SK-N-MC (cell line): ENCODE measurements around the gene PLGRKT.

Source experiments
- EZH2 ChIP-seq: fragments of 200-600 bp; sonication (generic); IDR thresholded peaks from one replicate; pipeline ENCODE4 v1.6.1; 2017; ENCODE audit warnings: antibody characterized with exemption
- FOXP2 ChIP-seq: optimal IDR thresholded peaks from 2 replicates; pipeline ENCODE3; 2011; ENCODE audit warnings: mild to moderate bottlenecking, moderate library complexity; ENCODE audit not compliant: insufficient read depth; ENCODE audit errors: extremely low read length, control extremely low read depth
- POLR2AphosphoS5 ChIP-seq: IDR thresholded peaks from 2 replicates; pipeline ENCODE4 v1.6.1; 2012; ENCODE audit warnings: mild to moderate bottlenecking, low read depth, low read length, borderline replicate concordance

- TF ChIP-seq EZH2 (no peak), POLR2AphosphoS5 (no peak), FOXP2 (no peak)
Measured at GRCh38 chr9:5425006-5425628, 12.6 kb downstream of the PLGRKT start.
